Measurements from ENCODE around the gene SLC39A10. TPM values are rescaled to one million over a fixed set of nuclear protein-coding genes. Genes with fewer than 3 reads are reported as not detected.

SLC39A10 gene
- total and polyA plus RNA-seq, 2 donors (not counting 1 experiment from before 2014, with no cell fraction given): 18.6 to 99.3 TPM

DNA sequence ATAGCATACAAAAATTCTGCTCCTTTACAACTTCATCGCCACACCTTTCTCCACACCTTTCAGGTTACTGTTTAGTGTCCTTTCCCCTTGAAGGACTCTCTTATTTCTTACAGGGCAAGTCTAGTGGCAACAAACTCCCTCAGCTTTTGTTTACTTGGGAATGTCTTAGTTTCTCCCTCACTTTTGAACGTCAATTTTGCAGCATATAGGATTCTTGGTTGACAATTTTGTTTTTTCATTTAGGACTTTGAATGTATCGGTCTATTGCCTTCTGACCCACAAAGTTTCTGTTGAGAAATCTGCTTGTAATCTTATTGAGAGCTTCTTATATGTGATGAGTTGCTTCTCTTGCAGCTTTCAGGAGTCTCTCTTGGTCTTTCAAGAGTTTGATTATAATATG lies 43.5 kb downstream of the SLC39A10 start:
- peaks cover 5% of the 10 kb centered on the region in 2 donors for H3K4me1 ChIP-seq (ENCODE audit: control insufficient read depth in 2 of 2, insufficient read depth in 2 of 2, low read length in 2 of 2)
- no peak overlapping the region for H3K4me3 ChIP-seq (ENCODE audit: control extremely low read depth in 1 of 5, extremely low read depth in 1 of 5, insufficient read depth in 1 of 5, low read depth in 2 of 5, low read length in 4 of 5)
- no peak overlapping the region for H2AFZ ChIP-seq (ENCODE audit: insufficient read depth, low read depth, low read length, poor library complexity, severe bottlenecking)
- ChIA-PET POLR2A (no interaction called here), CTCF (no interaction called here)
- H3K27ac ChIP-seq (ENCODE audit: low read length in 2 of 2): no peak overlapping the region
- no peaks in the 10 kb centered on the region for H3K27me3 Mint-ChIP-seq
- no peak overlapping the region for H3K4me2 ChIP-seq (replicated peaks; ENCODE audit: low read depth, low read length, poor library complexity, severe bottlenecking)
- no CpG with 5 or more reads among the region's 3 CpGs for WGBS (ENCODE audit: insufficient coverage)
- no peaks in the 10 kb centered on the region for H3K27me3 ChIP-seq (replicated peaks in 1 of 4; ENCODE audit: control extremely low read depth in 1 of 4, control insufficient read depth in 3 of 4, insufficient read depth in 4 of 4, low read length in 3 of 4)
- DNase-seq (no peak), ATAC-seq (ENCODE audit: low read depth) (no peak)
- no peak overlapping the region for H3K9ac ChIP-seq (ENCODE audit: low read length)
- H3K9me3 ChIP-seq (ENCODE audit: control extremely low read depth in 1 of 3, control insufficient read depth in 2 of 3, insufficient read depth in 1 of 3, low read length in 2 of 3): peaks cover 5 to 25% (median 20%) of the 10 kb centered on the region in 3 donors
- H3K4me1 Mint-ChIP-seq: peaks cover 25% of the 10 kb centered on the region
- intact Hi-C loops (cut with micrococcal nuclease): no loop called here
- H3K9me3 Mint-ChIP-seq (ENCODE audit: insufficient read depth): peaks cover 19% of the 10 kb centered on the region
- H3K27ac Mint-ChIP-seq: no peak overlapping the region
- peaks cover 71% of the 10 kb centered on the region for H3K79me2 ChIP-seq (ENCODE audit: control insufficient read depth, insufficient read depth, low read length)
- peaks cover 9 to 10% of the 10 kb centered on the region in 2 experiments for H3K36me3 ChIP-seq (replicated peaks in 1 of 2; ENCODE audit: control extremely low read depth in 1 of 2, control insufficient read depth in 1 of 2, extremely low read depth in 1 of 2, insufficient read depth in 2 of 2, low read length in 1 of 2)
- no peaks in the 10 kb centered on the region for H4K20me1 ChIP-seq (ENCODE audit: control insufficient read depth, insufficient read depth, low read length, poor library complexity, severe bottlenecking)
- no peak overlapping the region for H3K4me3 Mint-ChIP-seq
- no peak for TF ChIP-seq EZH2 (IDR thresholded peaks at IDR 0.05; ENCODE audit: borderline replicate concordance, insufficient read depth, low read depth, low read length, poor library complexity, severe bottlenecking)
- TF ChIP-seq, protein P1, sequence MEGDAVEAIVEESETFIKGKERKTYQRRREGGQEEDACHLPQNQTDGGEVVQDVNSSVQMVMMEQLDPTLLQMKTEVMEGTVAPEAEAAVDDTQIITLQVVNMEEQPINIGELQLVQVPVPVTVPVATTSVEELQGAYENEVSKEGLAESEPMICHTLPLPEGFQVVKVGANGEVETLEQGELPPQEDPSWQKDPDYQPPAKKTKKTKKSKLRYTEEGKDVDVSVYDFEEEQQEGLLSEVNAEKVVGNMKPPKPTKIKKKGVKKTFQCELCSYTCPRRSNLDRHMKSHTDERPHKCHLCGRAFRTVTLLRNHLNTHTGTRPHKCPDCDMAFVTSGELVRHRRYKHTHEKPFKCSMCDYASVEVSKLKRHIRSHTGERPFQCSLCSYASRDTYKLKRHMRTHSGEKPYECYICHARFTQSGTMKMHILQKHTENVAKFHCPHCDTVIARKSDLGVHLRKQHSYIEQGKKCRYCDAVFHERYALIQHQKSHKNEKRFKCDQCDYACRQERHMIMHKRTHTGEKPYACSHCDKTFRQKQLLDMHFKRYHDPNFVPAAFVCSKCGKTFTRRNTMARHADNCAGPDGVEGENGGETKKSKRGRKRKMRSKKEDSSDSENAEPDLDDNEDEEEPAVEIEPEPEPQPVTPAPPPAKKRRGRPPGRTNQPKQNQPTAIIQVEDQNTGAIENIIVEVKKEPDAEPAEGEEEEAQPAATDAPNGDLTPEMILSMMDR (IDR thresholded peaks at IDR 0.05): no peak

DNA sequence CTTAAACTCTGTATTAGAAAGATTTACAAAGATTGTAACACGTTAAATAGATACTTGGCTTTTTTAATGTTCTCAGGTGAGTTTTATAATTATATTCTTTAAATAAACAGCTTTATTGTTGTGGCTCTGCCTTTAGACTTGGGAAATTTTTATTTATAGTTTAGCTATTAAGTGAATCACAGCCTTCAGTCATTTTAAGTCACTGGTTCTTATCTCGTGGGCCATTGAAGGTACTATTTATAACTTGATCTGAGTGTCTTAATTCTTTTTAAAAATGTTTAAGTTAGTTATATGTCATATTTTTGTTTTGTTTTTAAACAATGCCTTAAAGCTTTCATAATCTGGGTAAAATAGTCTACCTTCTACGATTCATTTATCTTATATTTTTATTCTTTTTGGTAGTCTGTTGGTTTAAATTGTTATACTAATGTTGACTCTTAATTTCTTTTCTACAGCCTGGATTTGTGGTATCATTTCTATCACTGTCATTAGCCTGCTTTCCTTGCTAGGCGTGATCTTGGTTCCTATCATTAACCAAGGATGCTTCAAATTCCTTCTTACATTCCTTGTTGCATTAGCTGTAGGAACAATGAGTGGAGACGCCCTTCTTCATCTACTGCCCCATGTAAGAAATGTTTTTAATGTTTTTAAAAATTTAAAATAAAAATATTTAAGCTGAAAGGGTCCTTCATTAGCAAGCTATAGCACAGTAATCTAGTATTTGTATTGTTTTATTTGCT lies 49.3 kb downstream of the SLC39A10 start:
- Mint-ChIP-seq H3K4me3 (no peak overlapping the region), H3K27me3 (no peaks in the 10 kb centered on the region), H3K4me1 (peaks cover 5% of the 10 kb centered on the region), H3K9me3 (ENCODE audit: insufficient read depth) (peaks cover under 1% of the 10 kb centered on the region), H3K27ac (no peak overlapping the region)
- WGBS (ENCODE audit: insufficient coverage): no CpG with 5 or more reads among the region's 5 CpGs
- Histone ChIP-seq H3K27me3 (replicated peaks in 1 of 4; ENCODE audit: control extremely low read depth in 1 of 4, control insufficient read depth in 3 of 4, insufficient read depth in 4 of 4, low read length in 3 of 4) (no peaks in the 10 kb centered on the region), H3K79me2 (ENCODE audit: control insufficient read depth, insufficient read depth, low read length) (peaks cover 27% of the 10 kb centered on the region), H3K4me2 (replicated peaks; ENCODE audit: low read depth, low read length, poor library complexity, severe bottlenecking) (no peak overlapping the region), H3K9ac (ENCODE audit: low read length) (no peak overlapping the region), H2AFZ (ENCODE audit: insufficient read depth, low read depth, low read length, poor library complexity, severe bottlenecking) (no peak overlapping the region), H3K4me3 (ENCODE audit: control extremely low read depth in 1 of 5, extremely low read depth in 1 of 5, insufficient read depth in 1 of 5, low read depth in 2 of 5, low read length in 4 of 5) (no peak overlapping the region), H3K36me3 (replicated peaks in 1 of 2; ENCODE audit: control extremely low read depth in 1 of 2, control insufficient read depth in 1 of 2, extremely low read depth in 1 of 2, insufficient read depth in 2 of 2, low read length in 1 of 2) (peaks cover 12 to 17% of the 10 kb centered on the region in 2 experiments), H3K4me1 (ENCODE audit: control insufficient read depth in 2 of 2, insufficient read depth in 2 of 2, low read length in 2 of 2) (no peaks in the 10 kb centered on the region), H3K9me3 (ENCODE audit: control extremely low read depth in 1 of 3, control insufficient read depth in 2 of 3, insufficient read depth in 1 of 3, low read length in 2 of 3) (peaks cover under 1 to 3% (median 1%) of the 10 kb centered on the region in 3 donors), H3K27ac (ENCODE audit: low read length in 2 of 2) (no peak overlapping the region), H4K20me1 (ENCODE audit: control insufficient read depth, insufficient read depth, low read length, poor library complexity, severe bottlenecking) (no peaks in the 10 kb centered on the region)
- ChIA-PET CTCF (interaction anchor here (0.6 to 1.5 kb wide), 2 partner anchors 208 to 232 kb away, joined by 3 to 4 read pairs; no protein-coding TSS in a partner anchor), POLR2A (no interaction called here)
- intact Hi-C loops (cut with micrococcal nuclease): no loop called here
- DNase-seq: no peak
- TF ChIP-seq, protein P1 (IDR thresholded peaks at IDR 0.05): no peak
- no peak for TF ChIP-seq EZH2 (IDR thresholded peaks at IDR 0.05; ENCODE audit: borderline replicate concordance, insufficient read depth, low read depth, low read length, poor library complexity, severe bottlenecking)
- no peak for ATAC-seq (ENCODE audit: low read depth)
